PFSK-1 (cell line): ENCODE measurements around the gene GRK5.

Experiments
- FOXP2 ChIP-seq: optimal IDR thresholded peaks from 2 replicates; pipeline ENCODE3; 2011; ENCODE audit warnings: borderline replicate concordance, control low read depth, inconsistent platforms; ENCODE audit not compliant: insufficient read depth; ENCODE audit errors: extremely low read length, extremely low read depth
- POLR2AphosphoS5 ChIP-seq: IDR thresholded peaks from 2 replicates; pipeline ENCODE4 v1.6.1; 2012; ENCODE audit warnings: low read depth, mild to moderate bottlenecking, control low read depth, low read length, moderate library complexity
- REST ChIP-seq, 2 experiments: IDR thresholded peaks; 2 replicates each; pipeline versions ENCODE4 v1.6.1 to v1.8.0; 2011 to 2012; ENCODE audit warnings: low read depth in 2 of 2, low read length in 2 of 2, control low read depth in 1 of 2, inconsistent platforms in 1 of 2, mild to moderate bottlenecking in 1 of 2, moderate library complexity in 1 of 2; ENCODE audit not compliant: insufficient read depth in 1 of 2
- SIN3A ChIP-seq: IDR thresholded peaks from 2 replicates; pipeline ENCODE4 v1.6.1; 2012; ENCODE audit warnings: mild to moderate bottlenecking, low read length, moderate library complexity, borderline replicate concordance; ENCODE audit not compliant: insufficient read depth
- TAF1 ChIP-seq: IDR thresholded peaks from 2 replicates; pipeline ENCODE4 v1.6.1; 2012; ENCODE audit warnings: low read length, control low read depth, borderline replicate concordance; ENCODE audit not compliant: insufficient read depth

Gene GRK5

GRCh38 chr10:119256030-119256429 lies 48.7 kb downstream of the GRK5 start:
- TF ChIP-seq POLR2AphosphoS5 (no peak), SIN3A (no peak)

DNA sequence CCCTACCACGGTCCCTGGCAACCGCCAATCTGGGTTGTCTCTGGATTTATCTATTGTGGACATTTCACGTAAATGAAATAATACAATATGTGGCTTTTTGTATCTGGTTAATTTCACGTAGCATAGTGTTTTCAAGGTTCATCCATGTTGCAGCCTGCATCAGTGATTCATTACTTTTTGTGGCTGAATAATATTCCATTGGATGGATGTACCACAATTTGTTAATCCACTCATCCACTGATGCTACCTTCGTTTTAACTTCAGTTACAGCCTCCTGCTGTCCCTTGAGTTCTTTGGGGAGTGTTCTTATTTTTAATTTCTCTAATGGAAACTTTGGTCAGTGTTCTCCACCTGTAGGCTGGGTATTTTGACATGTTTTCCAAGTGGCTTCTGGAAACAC lies 49.5 kb downstream of the GRK5 start:
- TF ChIP-seq SIN3A, result no peak
- no peak for TF ChIP-seq TAF1
- no peak for TF ChIP-seq REST (IDR thresholded peaks at IDR 0.05; ENCODE audit: insufficient read depth in 1 of 2, low read depth in 2 of 2, low read length in 2 of 2)
- TF ChIP-seq POLR2AphosphoS5, result no peak
- no peak for TF ChIP-seq FOXP2

GRCh38 chr10:119257899-119258419 lies 50.6 kb downstream of the GRK5 start:
- TF ChIP-seq TAF1 (no peak), SIN3A (no peak), POLR2AphosphoS5 (no peak), REST (IDR thresholded peaks at IDR 0.05; ENCODE audit: insufficient read depth in 1 of 2, low read depth in 2 of 2, low read length in 2 of 2) (no peak), FOXP2 (no peak)

GRCh38 chr10:119259345-119259744 lies 52.0 kb downstream of the GRK5 start:
- TF ChIP-seq FOXP2 (no peak), REST (IDR thresholded peaks at IDR 0.05; ENCODE audit: insufficient read depth in 1 of 2, low read depth in 2 of 2, low read length in 2 of 2) (no peak), POLR2AphosphoS5 (no peak), TAF1 (no peak), SIN3A (no peak)

- TF ChIP-seq REST (IDR thresholded peaks at IDR 0.05; ENCODE audit: insufficient read depth in 1 of 2, low read depth in 2 of 2, low read length in 2 of 2) (no peak), SIN3A (no peak), TAF1 (no peak), POLR2AphosphoS5 (no peak), FOXP2 (no peak)
Observed at GRCh38 chr10:119263951-119264617, 56.7 kb downstream of the GRK5 start.

- TF ChIP-seq POLR2AphosphoS5, result no peak
- TF ChIP-seq TAF1, result no peak
Observed at GRCh38 chr10:119265691-119266090, 58.3 kb downstream of the GRK5 start.
